GM23248 (cell line): ENCODE data around the gene TRIM9. TPM values are rescaled to one million over a fixed set of nuclear protein-coding genes. Genes with fewer than 3 reads are reported as not detected.

ENCODE experiments used
- DNase-seq: peaks from one replicate; pipeline ENCODE4 v3.0.0-alpha.2; 2015
- H2AFZ ChIP-seq: fragments of 200-600 bp; sonication (generic); 2 replicates; pipeline ENCODE4 v1.6.1; 2016; ENCODE audit warnings: antibody characterized with exemption
- H3F3A ChIP-seq: fragments of 200-600 bp; sonication (generic); 2 replicates; pipeline ENCODE4 v1.6.1; 2016; ENCODE audit warnings: mild to moderate bottlenecking, antibody characterized with exemption, mixed run types; ENCODE audit not compliant: insufficient read depth
- H3K27ac ChIP-seq: fragments of 200-600 bp; sonication (generic); 2 replicates; pipeline ENCODE4 v1.5.1; 2016; ENCODE audit warnings: mild to moderate bottlenecking
- H3K27me3 ChIP-seq: fragments of 200-600 bp; sonication (generic); replicated peaks from 2 replicates; pipeline ENCODE4 v1.6.1; 2016; ENCODE audit warnings: mild to moderate bottlenecking; ENCODE audit not compliant: insufficient read depth
- H3K36me3 ChIP-seq: fragments of 200-600 bp; sonication (generic); 2 replicates; pipeline ENCODE4 v1.6.1; 2016; ENCODE audit warnings: low read depth, mild to moderate bottlenecking
- H3K4me1 ChIP-seq: fragments of 200-600 bp; sonication (generic); 2 replicates; pipeline ENCODE4 v1.6.1; 2016; ENCODE audit warnings: mild to moderate bottlenecking; ENCODE audit not compliant: insufficient read depth
- H3K4me2 ChIP-seq: fragments of 200-600 bp; sonication (generic); one replicate; pipeline ENCODE4 v1.6.1; 2016; ENCODE audit warnings: mild to moderate bottlenecking; ENCODE audit not compliant: unreplicated experiment
- H3K4me3 ChIP-seq: fragments of 200-600 bp; sonication (generic); 2 replicates; pipeline ENCODE4 v1.5.1; 2016; ENCODE audit warnings: mild to moderate bottlenecking
- H3K79me2 ChIP-seq: fragments of 200-600 bp; sonication (generic); 2 replicates; pipeline ENCODE4 v1.6.1; 2016; ENCODE audit warnings: mild to moderate bottlenecking; ENCODE audit not compliant: insufficient read depth
- H3K9ac ChIP-seq: fragments of 200-600 bp; sonication (generic); 2 replicates; pipeline ENCODE4 v1.6.1; 2016; ENCODE audit warnings: mild to moderate bottlenecking
- H3K9me2 ChIP-seq: fragments of 200-600 bp; sonication (generic); 2 replicates; pipeline ENCODE4 v1.6.1; 2016; ENCODE audit warnings: mixed run types, mild to moderate bottlenecking, moderate library complexity; ENCODE audit not compliant: insufficient read depth
- H3K9me3 ChIP-seq: fragments of 200-600 bp; sonication (generic); one replicate; pipeline ENCODE4 v1.6.1; 2017; ENCODE audit warnings: low read depth
- H4K20me1 ChIP-seq: fragments of 200-600 bp; sonication (generic); 2 replicates; pipeline ENCODE4 v1.6.0; 2016; ENCODE audit not compliant: insufficient read depth
- EZH2 ChIP-seq: fragments of 200-600 bp; sonication (generic); IDR thresholded peaks from 2 replicates; pipeline ENCODE4 v1.6.1; 2018; ENCODE audit warnings: antibody characterized with exemption, mild to moderate bottlenecking; ENCODE audit not compliant: insufficient read depth, poor library complexity, severe bottlenecking
- EZH2phosphoT487 ChIP-seq: fragments of 200-600 bp; sonication (generic); IDR thresholded peaks from 2 replicates; pipeline ENCODE4 v1.6.1; 2018; ENCODE audit warnings: antibody characterized with exemption, moderate library complexity, mild to moderate bottlenecking, low read depth; ENCODE audit not compliant: insufficient read depth
- WGBS, 2 experiments: methylation state at CpG; one replicate each; pipeline ENCODE4 v1.1.6; 2015 to 2017; ENCODE audit warnings: low lambda C conversion rate in 2 of 2, low coverage in 1 of 2; ENCODE audit errors: missing lambda C conversion rate in 2 of 2; 5-methylcytosine and 5-hydroxymethylcytosine counted together
- in situ Hi-C: fragments of 300-500 bp; cut with MboI; formaldehyde crosslinking; loops from 2 replicates; pipeline ENCODE4 v1.15.0; 2020
- polyA plus RNA-seq: library from polyadenylated mRNA; unstranded; fragments of >200 nt; fragmentation: Nextera tagmentation; extraction: Ambion mirVana; gene quantifications from 2 replicates; pipeline ENCODE4 v1.2.1, GENCODE V29; 2016
- total RNA-seq: library from RNA; depleted of rRNA; stranded (reverse); fragments of >200 nt; shearing (Covaris generic); gene quantifications from 2 replicates; pipeline ENCODE4 v1.2.3, GENCODE V29; 2014; rRNA removed

Gene TRIM9
- 0.32 TPM in 1 of 2 replicates, not detected in the other for total RNA-seq
- 0.25 TPM in 1 of 2 replicates, not detected in the other for polyA plus RNA-seq

- 0 out of 2 replicates have a peak, but pooled peaks cover 4% of the 10 kb centered on the region for H3F3A ChIP-seq
- H3K4me2 ChIP-seq, result peak within 1 kb of the TSS; percentile 80
- in situ Hi-C loops, result no loop called here
- H3K4me1 ChIP-seq, result peaks cover 5% of the 10 kb centered on the region; the same call in 1 of the 2 replicates
- peak within 1 kb of the TSS; percentile 77 for H3K4me3 ChIP-seq
- 1% methylated on average over 80 to 83 of the region's 83 CpGs for WGBS, 2 experiments
- H3K9ac ChIP-seq, result peak within 1 kb of the TSS; percentile 55
- H3K9me3 ChIP-seq, result no peaks in the 10 kb centered on the region
- peaks cover 16% of the 10 kb centered on the region; the same call in 1 of the 2 replicates for H3K27me3 ChIP-seq
- peak within 1 kb of the TSS; percentile 33 for H3K27ac ChIP-seq
- H3K79me2 ChIP-seq, result no peaks in the 10 kb centered on the region
- DNase-seq, result peak; percentile 93
- no peaks in the 10 kb centered on the region for H4K20me1 ChIP-seq
- no peaks in the 10 kb centered on the region for H3K36me3 ChIP-seq
- no peak for TF ChIP-seq EZH2
- TF ChIP-seq EZH2phosphoT487, result no peak
- no peaks in the 10 kb centered on the region for H3K9me2 ChIP-seq
- peak within 1 kb of the TSS; percentile 88 for H2AFZ ChIP-seq
These were observed at the start of gene TRIM9 for GRCh38 chr14:51094901-51095853. Gene TRIM9 (minus strand): TSS chr14:51095105. CDS start chr14:51094939, 166 bp downstream.

- DNase-seq, result no peak
- H3K9me3 ChIP-seq, result no peaks in the 10 kb centered on the region
- no peaks in the 10 kb centered on the region for H3K4me1 ChIP-seq
- no peaks in the 10 kb centered on the region for H4K20me1 ChIP-seq
- H2AFZ ChIP-seq, result no peak overlapping the region
- no peaks in the 10 kb centered on the region for H3K36me3 ChIP-seq
- peaks cover 8% of the 10 kb centered on the region; the same call in 1 of the 2 replicates for H3F3A ChIP-seq
- H3K79me2 ChIP-seq, result no peaks in the 10 kb centered on the region
- no peaks in the 10 kb centered on the region for H3K9me2 ChIP-seq
- in situ Hi-C loops, result no loop called here
- no peak overlapping the region for H3K4me2 ChIP-seq
- peaks cover 13% of the 10 kb centered on the region for H3K27me3 ChIP-seq
- H3K4me3 ChIP-seq, result no peak overlapping the region
- no peak for TF ChIP-seq EZH2
- no peak for TF ChIP-seq EZH2phosphoT487
- no peak overlapping the region for H3K27ac ChIP-seq
- 92 to 94% methylated on average over 4 of the region's 4 CpGs for whole genome bisulfite sequencing, 2 experiments
- H3K9ac ChIP-seq, result no peak overlapping the region
These were observed 46.0 kb upstream of the TRIM9 start for GRCh38 chr14:51140856-51141255.

GRCh38 chr14:51140338-51140737, 45.4 kb upstream of the TRIM9 start:
- H3F3A ChIP-seq, result peaks cover 6% of the 10 kb centered on the region; the same call in 1 of the 2 replicates
- no peak overlapping the region for H3K4me2 ChIP-seq
- no peak overlapping the region for H3K4me3 ChIP-seq
- H4K20me1 ChIP-seq, result no peaks in the 10 kb centered on the region
- no peak overlapping the region for H3K27ac ChIP-seq
- no peaks in the 10 kb centered on the region for H3K79me2 ChIP-seq
- H3K4me1 ChIP-seq, result no peaks in the 10 kb centered on the region
- H3K36me3 ChIP-seq, result no peaks in the 10 kb centered on the region
- 57 to 61% methylated on average over 5 of the region's 5 CpGs for WGBS, 2 experiments
- no peak for DNase-seq
- peaks cover 13% of the 10 kb centered on the region for H3K27me3 ChIP-seq
- no peak for TF ChIP-seq EZH2phosphoT487
- TF ChIP-seq EZH2, result no peak
- H2AFZ ChIP-seq, result no peak overlapping the region
- in situ Hi-C loops, result no loop called here
- no peaks in the 10 kb centered on the region for H3K9me3 ChIP-seq
- no peaks in the 10 kb centered on the region for H3K9me2 ChIP-seq
- H3K9ac ChIP-seq, result no peak overlapping the region

GRCh38 chr14:51139121-51139681, 44.3 kb upstream of the TRIM9 start:
- in situ Hi-C loops, result no loop called here
- DNase-seq, result no peak
- no peak overlapping the region for H3K27ac ChIP-seq
- H3K79me2 ChIP-seq, result no peaks in the 10 kb centered on the region
- H2AFZ ChIP-seq, result no peak overlapping the region
- no peaks in the 10 kb centered on the region for H4K20me1 ChIP-seq
- TF ChIP-seq EZH2, result no peak
- TF ChIP-seq EZH2phosphoT487, result no peak
- H3K36me3 ChIP-seq, result no peaks in the 10 kb centered on the region
- no peaks in the 10 kb centered on the region for H3K9me2 ChIP-seq
- 47 to 51% methylated on average over 6 of the region's 6 CpGs for WGBS, 2 experiments
- peaks cover 16% of the 10 kb centered on the region for H3K27me3 ChIP-seq
- no peaks in the 10 kb centered on the region for H3K9me3 ChIP-seq
- no peak overlapping the region for H3K4me2 ChIP-seq
- no peaks in the 10 kb centered on the region for H3K4me1 ChIP-seq
- H3F3A ChIP-seq, result no peaks in the 10 kb centered on the region
- no peak overlapping the region for H3K4me3 ChIP-seq
- no peak overlapping the region for H3K9ac ChIP-seq
